Naive thymus-derived CD8-positive, alpha-beta T cell (primary cell): ENCODE data around the gene PPP1R13B. TPM values are rescaled to one million over a fixed set of nuclear protein-coding genes. Genes with fewer than 3 reads are reported as not detected.
A peak's percentile ranks its signal among the peaks of the same experiment; 100 is the strongest.
"Not testable (repeated sequence)": the region's sequence is repeated elsewhere in the genome, so short reads cannot be mapped to it uniquely, and the experiment has no call there.

ENCODE experiments used
- ATAC-seq, 2 donors: fragments of 150-1000 bp; cut with Tn5 transposase in 1 of 2; sonication (Bioruptor Pico), chemical (Tn5 transposase) in 1 of 2; 1 replicate in 1 of 2; 2 replicates in 1 of 2; pipeline ENCODE4 v1.10.0; 2021; ENCODE audit warnings: mild to moderate bottlenecking in 2 of 2, moderate library complexity in 2 of 2
- POLR2A ChIA-PET: fragments of 350-600 bp; sonication (Branson Sonifier 250); formaldehyde crosslinking; loops from one replicate; lab custom pipeline; 2021; ENCODE audit warnings: antibody characterized with exemption; lab: Charles Lee
- DNase-seq, 10 donors: peaks; one replicate each; pipeline versions ENCODE4 v3.0.0 to v3.0.0-alpha.2; 2020 to 2022
- H3K27ac Mint-ChIP-seq, 10 donors: one replicate each; pipeline ENCODE4 v1.8.0; 2020 to 2022; ENCODE audit warnings: mild to moderate bottlenecking in 10 of 10, mixed read lengths in 10 of 10, moderate library complexity in 4 of 10, inconsistent platforms in 1 of 10
- H3K27me3 Mint-ChIP-seq, 5 donors: one replicate each; pipeline ENCODE4 v1.8.0; 2021 to 2022; ENCODE audit warnings: mixed read lengths in 5 of 5
- H3K36me3 Mint-ChIP-seq, 3 donors: one replicate each; pipeline ENCODE4 v1.8.0; 2020 to 2022; ENCODE audit warnings: mixed read lengths in 3 of 3, mild to moderate bottlenecking in 2 of 3, inconsistent platforms in 1 of 3
- H3K4me1 Mint-ChIP-seq, 4 donors: one replicate each; pipeline ENCODE4 v1.8.0; 2021 to 2022; ENCODE audit warnings: mixed read lengths in 4 of 4
- H3K4me3 Mint-ChIP-seq, 10 donors: one replicate each; pipeline ENCODE4 v1.8.0; 2020 to 2022; ENCODE audit warnings: mild to moderate bottlenecking in 10 of 10, mixed read lengths in 10 of 10, moderate library complexity in 6 of 10, inconsistent platforms in 1 of 10
- H3K9me3 Mint-ChIP-seq, 9 donors: one replicate each; pipeline ENCODE4 v1.8.0; 2020 to 2022; ENCODE audit warnings: mixed read lengths in 9 of 9, mild to moderate bottlenecking in 3 of 9, inconsistent platforms in 1 of 9, moderate library complexity in 1 of 9
- polyA plus RNA-seq, 3 donors: library from polyadenylated mRNA; unstranded; fragments of 300-500 nt; fragmentation: Illumina TruSeq; gene quantifications; one replicate each; pipeline ENCODE4 v1.2.3, GENCODE V29; 2021
- total RNA-seq, 8 experiments: library from RNA in 2 of 8; stranded (reverse) in 2 of 8; gene quantifications; one replicate each; pipeline ENCODE4 v1.2.3 and lab custom pipeline; 2021 to 2026

Gene PPP1R13B, protein sequence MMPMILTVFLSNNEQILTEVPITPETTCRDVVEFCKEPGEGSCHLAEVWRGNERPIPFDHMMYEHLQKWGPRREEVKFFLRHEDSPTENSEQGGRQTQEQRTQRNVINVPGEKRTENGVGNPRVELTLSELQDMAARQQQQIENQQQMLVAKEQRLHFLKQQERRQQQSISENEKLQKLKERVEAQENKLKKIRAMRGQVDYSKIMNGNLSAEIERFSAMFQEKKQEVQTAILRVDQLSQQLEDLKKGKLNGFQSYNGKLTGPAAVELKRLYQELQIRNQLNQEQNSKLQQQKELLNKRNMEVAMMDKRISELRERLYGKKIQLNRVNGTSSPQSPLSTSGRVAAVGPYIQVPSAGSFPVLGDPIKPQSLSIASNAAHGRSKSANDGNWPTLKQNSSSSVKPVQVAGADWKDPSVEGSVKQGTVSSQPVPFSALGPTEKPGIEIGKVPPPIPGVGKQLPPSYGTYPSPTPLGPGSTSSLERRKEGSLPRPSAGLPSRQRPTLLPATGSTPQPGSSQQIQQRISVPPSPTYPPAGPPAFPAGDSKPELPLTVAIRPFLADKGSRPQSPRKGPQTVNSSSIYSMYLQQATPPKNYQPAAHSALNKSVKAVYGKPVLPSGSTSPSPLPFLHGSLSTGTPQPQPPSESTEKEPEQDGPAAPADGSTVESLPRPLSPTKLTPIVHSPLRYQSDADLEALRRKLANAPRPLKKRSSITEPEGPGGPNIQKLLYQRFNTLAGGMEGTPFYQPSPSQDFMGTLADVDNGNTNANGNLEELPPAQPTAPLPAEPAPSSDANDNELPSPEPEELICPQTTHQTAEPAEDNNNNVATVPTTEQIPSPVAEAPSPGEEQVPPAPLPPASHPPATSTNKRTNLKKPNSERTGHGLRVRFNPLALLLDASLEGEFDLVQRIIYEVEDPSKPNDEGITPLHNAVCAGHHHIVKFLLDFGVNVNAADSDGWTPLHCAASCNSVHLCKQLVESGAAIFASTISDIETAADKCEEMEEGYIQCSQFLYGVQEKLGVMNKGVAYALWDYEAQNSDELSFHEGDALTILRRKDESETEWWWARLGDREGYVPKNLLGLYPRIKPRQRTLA
- total RNA-seq: 10 to 100 TPM; 38.0 to 40.3 TPM
- polyA plus RNA-seq: 1 to 10 TPM; 2.5 to 6.8 (median 4.1) TPM
- 13.9 to 37.7 (median 25.3) reads per million in 6 experiments for total RNA-seq (lab: John Stamatoyannopoulos, UW)

- no peaks in the 10 kb centered on the region for H3K9me3 Mint-ChIP-seq
- peaks cover 0 to 6% (median 0%) of the 10 kb centered on the region in 3 donors for H3K36me3 Mint-ChIP-seq
- DNase-seq (peak; percentile 86 to 98 (median 92)), ATAC-seq (peak; percentile 93 to 96)
- H3K4me3 Mint-ChIP-seq: peak within 1 kb of the TSS; percentile 83 to 96 (median 91)
- POLR2A ChIA-PET: interaction anchor here (1.1 kb wide), 1 partner anchor 14 kb away, joined by 3 read pairs; no protein-coding TSS in a partner anchor
- peaks cover 10 to 19% (median 18%) of the 10 kb centered on the region in 4 donors for H3K4me1 Mint-ChIP-seq
- H3K27me3 Mint-ChIP-seq: peaks cover 0 to 5% (median 0%) of the 10 kb centered on the region in 5 donors
- H3K27ac Mint-ChIP-seq: peak within 1 kb of the TSS in 9 of 10 donors; percentile 47 to 97 (median 89)
These were observed at the start of gene PPP1R13B for GRCh38 chr14:103847451-103848174. TSS of gene PPP1R13B (minus strand) at chr14:103847575. CDS start at chr14:103847307, 268 bp downstream.

- no peaks in the 10 kb centered on the region for H3K36me3 Mint-ChIP-seq
- H3K4me1 Mint-ChIP-seq: peaks cover 0 to 6% (median 4%) of the 10 kb centered on the region in 4 donors
- no peaks in the 10 kb centered on the region for H3K27me3 Mint-ChIP-seq
- peak overlapping the region in 1 of 10 donors; percentile 13 for H3K27ac Mint-ChIP-seq
- POLR2A ChIA-PET: no interaction called here
- no peak overlapping the region for H3K4me3 Mint-ChIP-seq
- DNase-seq: no peak
- ATAC-seq: no peak
- no peaks in the 10 kb centered on the region for H3K9me3 Mint-ChIP-seq
These were observed 49.2 kb upstream of the PPP1R13B start for GRCh38 chr14:103896578-103896977.

GRCh38 chr14:103894723-103895059 is 47.3 kb upstream of the PPP1R13B start:
- no peak for ATAC-seq
- H3K4me1 Mint-ChIP-seq: peaks cover 0 to 2% (median 0%) of the 10 kb centered on the region in 4 donors
- DNase-seq: no peak
- POLR2A ChIA-PET: no interaction called here
- H3K36me3 Mint-ChIP-seq: no peaks in the 10 kb centered on the region
- no peaks in the 10 kb centered on the region for H3K27me3 Mint-ChIP-seq
- no peaks in the 10 kb centered on the region for H3K9me3 Mint-ChIP-seq
- H3K27ac Mint-ChIP-seq: no peak overlapping the region
- H3K4me3 Mint-ChIP-seq: no peak overlapping the region

- no peaks in the 10 kb centered on the region for H3K27me3 Mint-ChIP-seq
- H3K4me3 Mint-ChIP-seq: no peak overlapping the region
- no peaks in the 10 kb centered on the region for H3K36me3 Mint-ChIP-seq
- DNase-seq (no peak), ATAC-seq (no peak)
- H3K27ac Mint-ChIP-seq: no peak overlapping the region
- peaks cover 0 to 2% (median 0%) of the 10 kb centered on the region in 4 donors for H3K4me1 Mint-ChIP-seq
- POLR2A ChIA-PET: no interaction called here
- H3K9me3 Mint-ChIP-seq: no peaks in the 10 kb centered on the region
These were observed 46.8 kb upstream of the PPP1R13B start for GRCh38 chr14:103894034-103894722.

DNA sequence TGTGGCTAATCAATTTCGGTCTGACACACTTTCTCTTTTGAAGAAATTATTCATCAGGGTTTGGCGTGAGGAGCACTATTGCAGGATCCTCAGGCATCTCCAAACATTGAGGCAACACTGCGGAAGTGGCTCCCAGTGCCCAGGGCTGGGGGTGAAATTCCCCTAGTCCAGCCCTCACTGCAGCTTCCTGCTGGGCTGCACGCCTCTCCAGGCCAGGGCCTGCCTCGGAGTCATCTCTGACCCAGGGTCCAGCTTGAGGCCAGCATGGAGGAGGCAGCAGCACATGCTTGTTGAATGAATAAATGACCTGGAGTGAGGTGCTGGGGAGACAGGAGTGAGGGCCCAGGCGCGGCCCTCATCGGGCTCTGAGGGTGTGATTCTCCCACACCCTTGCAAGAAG is 44.9 kb upstream of the PPP1R13B start:
- H3K27ac Mint-ChIP-seq: peak overlapping the region in 1 of 10 donors; percentile 48
- H3K4me3 Mint-ChIP-seq: no peak overlapping the region
- H3K9me3 Mint-ChIP-seq: no peaks in the 10 kb centered on the region
- no peaks in the 10 kb centered on the region for H3K27me3 Mint-ChIP-seq
- DNase-seq (no peak), ATAC-seq (no peak)
- POLR2A ChIA-PET: no interaction called here
- peaks cover 0 to 2% (median 0%) of the 10 kb centered on the region in 4 donors for H3K4me1 Mint-ChIP-seq
- H3K36me3 Mint-ChIP-seq: no peaks in the 10 kb centered on the region

DNA sequence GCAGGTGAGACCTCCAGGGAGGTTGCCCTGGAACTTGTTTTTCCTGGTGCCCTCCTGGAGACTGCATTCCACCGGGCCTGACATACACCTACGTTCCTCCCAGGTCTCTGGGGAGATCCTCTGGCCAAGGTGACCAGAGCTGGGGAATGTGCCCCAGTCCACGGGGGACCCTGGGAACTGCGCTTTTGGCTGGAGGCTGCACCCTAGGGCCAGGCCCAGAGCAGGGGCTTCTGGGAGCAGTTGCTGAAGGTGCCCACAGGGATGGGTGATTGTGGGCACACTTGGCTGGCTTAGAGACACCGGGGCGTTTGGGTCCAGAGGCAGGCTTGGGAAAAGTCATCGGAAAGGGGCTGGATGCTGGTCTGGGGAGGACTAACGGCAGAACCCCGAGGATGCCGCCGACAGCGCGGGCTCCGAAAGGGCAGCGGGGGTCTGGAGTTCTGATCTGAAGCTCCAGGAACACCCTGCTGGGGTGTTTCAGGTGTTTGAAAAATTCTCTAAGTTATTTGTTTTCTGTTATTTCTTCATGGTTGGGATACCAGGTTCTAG is 44.4 kb upstream of the PPP1R13B start:
- no peak for ATAC-seq
- Mint-ChIP-seq H3K27me3 (no peaks in the 10 kb centered on the region), H3K36me3 (no peaks in the 10 kb centered on the region), H3K4me1 (peaks cover 0 to 2% (median 0%) of the 10 kb centered on the region in 4 donors), H3K27ac (peak overlapping the region in 1 of 10 donors; percentile 48), H3K4me3 (no peak overlapping the region), H3K9me3 (no peaks in the 10 kb centered on the region)
- DNase-seq: no peak
- POLR2A ChIA-PET: no interaction called here

DNA sequence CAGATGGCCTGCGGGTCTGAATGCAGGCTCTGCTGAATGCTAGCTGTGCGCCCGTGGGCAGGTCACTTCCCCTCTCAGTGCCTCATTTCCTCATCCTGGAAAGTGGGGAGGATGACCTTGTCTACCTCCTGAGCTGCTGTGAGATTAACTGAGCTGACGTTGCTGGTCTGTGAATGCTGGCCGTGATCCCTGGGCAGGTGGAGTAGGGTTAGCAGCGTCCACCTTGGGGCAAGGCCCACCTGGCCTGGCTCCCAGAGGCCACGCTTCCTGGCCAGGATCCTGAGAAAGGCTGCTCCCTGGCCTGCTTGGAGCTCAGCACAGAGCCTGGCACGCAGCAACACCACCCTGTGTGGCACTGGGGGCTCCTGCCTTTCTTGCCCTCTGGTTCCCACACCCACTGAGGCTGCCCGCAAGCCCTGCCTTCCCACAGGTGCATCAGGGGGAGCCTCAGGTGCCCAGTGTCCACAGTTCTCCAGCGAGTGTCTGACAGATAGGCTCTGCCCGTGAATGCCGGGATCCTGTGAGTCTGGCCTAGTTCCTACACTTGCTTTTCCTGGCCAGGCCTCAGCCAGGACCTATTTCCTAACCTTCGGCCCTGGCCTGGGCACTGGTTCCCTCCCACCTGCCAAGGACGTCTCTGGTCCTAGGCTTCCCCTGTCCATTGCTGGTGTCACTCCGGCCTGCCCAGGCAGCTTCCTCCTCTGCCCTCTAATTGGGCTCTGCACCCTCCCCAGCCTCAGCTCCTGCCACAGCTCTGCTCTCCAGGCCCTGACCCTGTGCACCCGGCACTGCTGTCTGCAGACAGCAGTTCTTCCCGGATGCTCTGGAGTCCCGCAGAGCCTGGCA is 43.7 kb upstream of the PPP1R13B start:
- Mint-ChIP-seq H3K27me3 (no peaks in the 10 kb centered on the region), H3K4me3 (no peak overlapping the region), H3K4me1 (no peaks in the 10 kb centered on the region), H3K27ac (peak overlapping the region in 1 of 10 donors; percentile 48), H3K36me3 (no peaks in the 10 kb centered on the region), H3K9me3 (no peaks in the 10 kb centered on the region)
- ATAC-seq (no peak), DNase-seq (no peak)
- POLR2A ChIA-PET: no interaction called here

- H3K4me1 Mint-ChIP-seq: no peaks in the 10 kb centered on the region
- no peak for DNase-seq
These were observed 42.6 kb upstream of the PPP1R13B start for GRCh38 chr14:103890052-103890371.

GRCh38 chr14:103889313-103890051 is 42.1 kb upstream of the PPP1R13B start:
- POLR2A ChIA-PET: no interaction called here
- Mint-ChIP-seq H3K27me3 (no peaks in the 10 kb centered on the region), H3K27ac (no peak overlapping the region), H3K9me3 (no peaks in the 10 kb centered on the region), H3K4me3 (no peak overlapping the region), H3K4me1 (no peaks in the 10 kb centered on the region), H3K36me3 (no peaks in the 10 kb centered on the region)
- ATAC-seq (no peak), DNase-seq (no peak)

More at GRCh38 chr14:103890052-103890371, 42.6 kb upstream of the PPP1R13B start:
- no peak overlapping the region for H3K4me3 Mint-ChIP-seq
- H3K27me3 Mint-ChIP-seq: no peaks in the 10 kb centered on the region
- POLR2A ChIA-PET: no interaction called here
- H3K27ac Mint-ChIP-seq: no peak overlapping the region
- H3K36me3 Mint-ChIP-seq: no peaks in the 10 kb centered on the region
- no peak for ATAC-seq
- H3K9me3 Mint-ChIP-seq: no peaks in the 10 kb centered on the region

GRCh38 chr14:103889002-103889312 is 41.6 kb upstream of the PPP1R13B start:
- H3K4me1 Mint-ChIP-seq, ATAC-seq, POLR2A ChIA-PET, H3K36me3 Mint-ChIP-seq, H3K27ac Mint-ChIP-seq, H3K9me3 Mint-ChIP-seq, H3K27me3 Mint-ChIP-seq, DNase-seq, H3K4me3 Mint-ChIP-seq: not testable (repeated sequence)
